Sigmoid colon (tissue), 7 donors: ENCODE measurements around the gene MSH5. TPM values are rescaled to one million over a fixed set of nuclear protein-coding genes. Genes with fewer than 3 reads are reported as not detected.
"Not testable (repeated sequence)": the region's sequence is repeated elsewhere in the genome, so short reads cannot be mapped to it uniquely, and the experiment has no call there.

Experiments used
- DNase-seq: peaks from one replicate; pipeline ENCODE4 v3.0.0-alpha.2; 2019
- H3K27ac ChIP-seq, 4 donors: fragments of 200-600 bp; sonication (generic); one replicate each; pipeline ENCODE4 v1.5.1; 2016 to 2019; ENCODE audit warnings: mild to moderate bottlenecking in 1 of 4
- H3K27me3 ChIP-seq, 3 donors: fragments of 200-600 bp; sonication (generic); one replicate each; pipeline ENCODE4 v1.5.1; 2019; ENCODE audit warnings: mild to moderate bottlenecking in 1 of 3
- H3K36me3 ChIP-seq, 4 donors: fragments of 200-600 bp; sonication (generic); one replicate each; pipeline ENCODE4 v1.5.1; 2016 to 2019
- H3K4me1 ChIP-seq, 4 donors: fragments of 200-600 bp; sonication (generic); one replicate each; pipeline ENCODE4 v1.5.1; 2017 to 2019
- H3K4me3 ChIP-seq, 4 donors: fragments of 200-600 bp; sonication (generic); one replicate each; pipeline ENCODE4 v1.5.1; 2017 to 2019; ENCODE audit warnings: mild to moderate bottlenecking in 2 of 4, moderate library complexity in 1 of 4
- H3K9me3 ChIP-seq, 4 donors: fragments of 200-600 bp in 3 of 4; sonication (generic) in 3 of 4; one replicate each; pipeline versions ENCODE4 v1.5.1 to v1.6.1; 2013 to 2019
- CTCF ChIP-seq, 4 experiments: fragments of 450-650 bp in 3 of 4; fragments of 200-600 bp in 1 of 4; IDR thresholded peaks; one replicate each; pipeline ENCODE4 v1.5.1; 2016 to 2019; ENCODE audit warnings: antibody characterized with exemption in 4 of 4, mild to moderate bottlenecking in 3 of 4, moderate library complexity in 2 of 4
- EP300 ChIP-seq, 4 donors: sonication (generic); formaldehyde crosslinking; IDR thresholded peaks; one replicate each; pipeline ENCODE4 v1.6.1; 2017; ENCODE audit warnings: antibody characterized with exemption in 4 of 4
- POLR2A ChIP-seq, 2 donors: fragments of 450-650 bp; IDR thresholded peaks; one replicate each; pipeline ENCODE4 v1.6.1; 2016; ENCODE audit warnings: antibody characterized with exemption in 2 of 2, mild to moderate bottlenecking in 2 of 2, moderate library complexity in 2 of 2
- POLR2AphosphoS5 ChIP-seq, 4 donors: sonication (generic); formaldehyde crosslinking; IDR thresholded peaks; one replicate each; pipeline ENCODE4 v1.6.1; 2017; ENCODE audit warnings: antibody characterized with exemption in 4 of 4
- WGBS, 2 donors: extraction: QIAGEN DNeasy Blood & Tissue Kit; methylation state at CpG; one replicate each; pipeline ENCODE4 v1.1.7; 2013; 5-methylcytosine and 5-hydroxymethylcytosine counted together
- intact Hi-C: fragments of 100-400 bp; cut with DNase I; formaldehyde crosslinking; loops from one replicate; pipeline ENCODE4 v1.15.1; 2023
- polyA plus RNA-seq, 3 donors: library from polyadenylated mRNA; stranded (reverse); fragments of 200-250 nt; gene quantifications; one replicate each; pipeline ENCODE4 v1.2.3, GENCODE V29; 2013
- small RNA-seq, 3 donors: library from RNA; depleted of rRNA; stranded (forward); fragments of <200 nt; gene quantifications; one replicate each; pipeline ENCODE3, GENCODE V24; 2016
- total RNA-seq, 4 donors: library from RNA; depleted of rRNA; stranded (reverse); fragments of >200 nt; gene quantifications; one replicate each; pipeline ENCODE4 v1.1.0, GENCODE V29; 2016
- donor health status: healthy with polysubstance abuse.
- donor health status: Bipolar disorder and iron deficiency.
- donor health status: healthy.

The MSH5 gene
- total and polyA plus RNA-seq, 7 donors = 1.6 to 23.5 (median 5.7) TPM; not detected in 1

- Histone ChIP-seq H3K27ac (peak within 1 kb of the TSS; percentile 87 to 98 (median 92)), H3K27me3 (no peaks in the 10 kb centered on the region), H3K4me1 (peaks cover 0 to 25% (median 19%) of the 10 kb centered on the region in 4 donors), H3K4me3 (peak within 1 kb of the TSS; percentile 51 to 64 (median 58)), H3K36me3 (peaks cover 0 to 16% (median 0%) of the 10 kb centered on the region in 4 donors), H3K9me3 (no peaks in the 10 kb centered on the region)
- 0% methylated on average over 51 of the region's 51 CpGs for WGBS, 2 donors
- TF ChIP-seq CTCF (IDR thresholded peaks at IDR 0.05) (no peak), POLR2A (IDR thresholded peaks at IDR 0.05) (peak; percentile 66 to 76), EP300 (IDR thresholded peaks at IDR 0.05) (peak in 1 of 4 donors; percentile 80), POLR2AphosphoS5 (IDR thresholded peaks at IDR 0.05) (peak; percentile 91 to 97 (median 95))
- DNase-seq = peak; percentile 99
- intact Hi-C loops = loop anchor here (1.0 kb wide), 1 partner anchor 16 kb away; no protein-coding TSS in a partner anchor
Observed at GRCh38 chr6:31806470-31807272, 66.9 kb downstream of the MSH5 start, which contains the start of gene LSM2. Gene LSM2 (minus strand): TSS chr6:31806966. CDS start chr6:31806757, 209 bp downstream.

GRCh38 chr6:31808599-31808998 is 68.8 kb downstream of the MSH5 start:
- H3K4me3 ChIP-seq, intact Hi-C loops, DNase-seq, H3K36me3 ChIP-seq, H3K27me3 ChIP-seq, H3K27ac ChIP-seq, H3K9me3 ChIP-seq: not testable (repeated sequence)
- peaks cover 0 to 30% (median 25%) of the 10 kb centered on the region in 4 donors for H3K4me1 ChIP-seq
- WGBS, 2 donors = 84 to 92% methylated on average over 10 of the region's 10 CpGs

GRCh38 chr6:31811645-31812044 is 71.8 kb downstream of the MSH5 start:
- intact Hi-C loops = no loop called here
- Histone ChIP-seq H3K9me3 (no peaks in the 10 kb centered on the region), H3K27me3 (no peaks in the 10 kb centered on the region), H3K27ac (no peak overlapping the region), H3K4me3 (no peak overlapping the region), H3K36me3 (no peaks in the 10 kb centered on the region), H3K4me1 (peaks cover 0 to 22% (median 21%) of the 10 kb centered on the region in 4 donors)
- WGBS, 2 donors = 95 to 97% methylated on average over 12 of the region's 12 CpGs
- DNase-seq = no peak
- TF ChIP-seq POLR2AphosphoS5 (IDR thresholded peaks at IDR 0.05) (no peak), CTCF (IDR thresholded peaks at IDR 0.05) (no peak), EP300 (IDR thresholded peaks at IDR 0.05) (no peak)

Small RNAs within 50 kb of the gene (small RNA-seq; reads per million reads assigned to genes)
- 0 reads per million in 3 donors for gene LY6G6D
- 0 reads per million in 3 donors for gene MIR4646
- 0 reads per million in 3 donors for gene MSH5-SAPCD1
- gene RF00019 = 0 reads per million in 3 donors
- gene RNU6-850P = 0 reads per million in 3 donors
- gene SAPCD1 = 0 reads per million in 3 donors

Other genes starting within 250 kb of the MSH5 start
Only the 30 nearest of the 43 such genes appear.
- gene LTB, start 157.6 kb upstream of the MSH5 start, total RNA-seq = 1 to 10 TPM in 1 of 4 donors, under 1 TPM in 2, not detected in 1; 0.66 to 1.9 (median 0.68) TPM
- 10 to 100 TPM in 1 of 3 donors, 1 to 10 TPM in 1, not detected in 1; 2.5 to 90.8 TPM for gene LTB, start 157.6 kb upstream of the MSH5 start, polyA plus RNA-seq
- 10 to 100 TPM in 2 of 4 donors, 1 to 10 TPM in 2; 1.7 to 19.8 (median 10.2) TPM for gene LST1, start 153.7 kb upstream of the MSH5 start, total RNA-seq
- 10 to 100 TPM; 17.0 to 34.2 (median 24.7) TPM for gene LST1, start 153.7 kb upstream of the MSH5 start, polyA plus RNA-seq
- gene NCR3, start 147.0 kb upstream of the MSH5 start, total RNA-seq = not detected
- 1 to 10 TPM in 1 of 3 donors, under 1 TPM in 1, not detected in 1; 0.92 to 3.4 TPM for gene NCR3, start 147.0 kb upstream of the MSH5 start, polyA plus RNA-seq
- 10 to 100 TPM; 12.5 to 59.6 (median 36.9) TPM for gene AIF1, start 124.8 kb upstream of the MSH5 start, total RNA-seq
- 100 to 1,000 TPM in 2 of 3 donors, 10 to 100 TPM in 1; 61.8 to 133 (median 114) TPM for gene AIF1, start 124.8 kb upstream of the MSH5 start, polyA plus RNA-seq
- 10 to 100 TPM; 42.1 to 90.8 (median 54.2) TPM for gene PRRC2A, start 119.3 kb upstream of the MSH5 start, total RNA-seq
- 100 to 1,000 TPM in 1 of 3 donors, 10 to 100 TPM in 2; 28.8 to 109 (median 32.1) TPM for gene PRRC2A, start 119.3 kb upstream of the MSH5 start, polyA plus RNA-seq
- gene BAG6, start 87.3 kb upstream of the MSH5 start, total RNA-seq = 100 to 1,000 TPM; 119 to 218 (median 144) TPM
- gene BAG6, start 87.3 kb upstream of the MSH5 start, polyA plus RNA-seq = 100 to 1,000 TPM in 2 of 3 donors, 10 to 100 TPM in 1; 99.7 to 231 (median 133) TPM
- 1 to 10 TPM in 3 of 4 donors, not detected in 1; 3.3 to 7.2 (median 3.6) TPM for gene APOM, start 84.1 kb upstream of the MSH5 start, total RNA-seq
- gene APOM, start 84.1 kb upstream of the MSH5 start, polyA plus RNA-seq = 1 to 10 TPM; 2.3 to 3.6 (median 3.6) TPM
- gene C6orf47, start 79.2 kb upstream of the MSH5 start, total RNA-seq = 10 to 100 TPM; 25.0 to 31.3 (median 26.7) TPM
- gene C6orf47, start 79.2 kb upstream of the MSH5 start, polyA plus RNA-seq = 10 to 100 TPM; 22.2 to 32.6 (median 24.5) TPM
- 10 to 100 TPM; 17.2 to 29.6 (median 26.4) TPM for gene GPANK1, start 75.0 kb upstream of the MSH5 start, total RNA-seq
- gene GPANK1, start 75.0 kb upstream of the MSH5 start, polyA plus RNA-seq = 10 to 100 TPM; 15.3 to 22.8 (median 18.3) TPM
- gene CSNK2B, start 73.9 kb upstream of the MSH5 start, total RNA-seq = 100 to 1,000 TPM; 188 to 227 (median 209) TPM
- gene CSNK2B, start 73.9 kb upstream of the MSH5 start, polyA plus RNA-seq = 100 to 1,000 TPM; 198 to 232 (median 206) TPM
- 1 to 10 TPM; 2.8 to 10.0 (median 6.5) TPM for gene LY6G5B, start 70.0 kb upstream of the MSH5 start, total RNA-seq
- gene LY6G5B, start 70.0 kb upstream of the MSH5 start, polyA plus RNA-seq = 1 to 10 TPM in 1 of 3 donors, under 1 TPM in 1, not detected in 1; 0.60 to 9.1 TPM
- 1 to 10 TPM in 1 of 4 donors, under 1 TPM in 2, not detected in 1; 0.68 to 1.1 (median 0.99) TPM for gene LY6G5C, start 58.9 kb upstream of the MSH5 start, total RNA-seq
- 1 to 10 TPM; 1.8 to 3.2 (median 2.7) TPM for gene LY6G5C, start 58.9 kb upstream of the MSH5 start, polyA plus RNA-seq
- 10 to 100 TPM; 37.8 to 63.4 (median 51.6) TPM for gene ABHD16A, start 36.7 kb upstream of the MSH5 start, total RNA-seq
- 10 to 100 TPM; 16.9 to 52.0 (median 17.4) TPM for gene ABHD16A, start 36.7 kb upstream of the MSH5 start, polyA plus RNA-seq
- gene LY6G6F, start 33.1 kb upstream of the MSH5 start, total RNA-seq = not detected
- not detected for gene LY6G6F, start 33.1 kb upstream of the MSH5 start, polyA plus RNA-seq
- gene LY6G6D, start 24.7 kb upstream of the MSH5 start, total RNA-seq = 10 to 100 TPM in 1 of 4 donors, 1 to 10 TPM in 2, not detected in 1; 2.9 to 21.2 (median 6.4) TPM
- 1 to 10 TPM in 1 of 3 donors, under 1 TPM in 1, not detected in 1; 0.31 to 8.4 TPM for gene LY6G6D, start 24.7 kb upstream of the MSH5 start, polyA plus RNA-seq
- gene LY6G6C, start 18.3 kb upstream of the MSH5 start, total RNA-seq = not detected
- gene LY6G6C, start 18.3 kb upstream of the MSH5 start, polyA plus RNA-seq = 1 to 10 TPM in 2 of 3 donors, under 1 TPM in 1; 0.07 to 1.2 (median 1.2) TPM
- gene MPIG6B, start 16.6 kb upstream of the MSH5 start, total RNA-seq = not detected
- gene MPIG6B, start 16.6 kb upstream of the MSH5 start, polyA plus RNA-seq = under 1 TPM in 1 of 3 donors, not detected in 2; 0.13 TPM
- 100 to 1,000 TPM in 2 of 4 donors, 10 to 100 TPM in 2; 86.7 to 146 (median 107) TPM for gene DDAH2, start 10.7 kb upstream of the MSH5 start, total RNA-seq
- gene DDAH2, start 10.7 kb upstream of the MSH5 start, polyA plus RNA-seq = 100 to 1,000 TPM; 137 to 340 (median 213) TPM
- 100 to 1,000 TPM; 172 to 251 (median 214) TPM for gene CLIC1, start 3.5 kb upstream of the MSH5 start, total RNA-seq
- 100 to 1,000 TPM; 623 to 668 (median 634) TPM for gene CLIC1, start 3.5 kb upstream of the MSH5 start, polyA plus RNA-seq
- gene SAPCD1, start 22.7 kb downstream of the MSH5 start, total RNA-seq = 1 to 10 TPM in 3 of 4 donors, not detected in 1; 1.8 to 6.5 (median 4.2) TPM
- 1 to 10 TPM in 2 of 3 donors, not detected in 1; 1.2 to 8.7 TPM for gene SAPCD1, start 22.7 kb downstream of the MSH5 start, polyA plus RNA-seq
- gene VWA7, start 37.3 kb downstream of the MSH5 start, total RNA-seq = 1 to 10 TPM in 1 of 4 donors, under 1 TPM in 2, not detected in 1; 0.14 to 3.9 (median 0.71) TPM
- 1 to 10 TPM; 2.8 to 6.0 (median 3.6) TPM for gene VWA7, start 37.3 kb downstream of the MSH5 start, polyA plus RNA-seq
- gene VARS1, start 55.7 kb downstream of the MSH5 start, total RNA-seq = 10 to 100 TPM; 16.0 to 36.2 (median 27.7) TPM
- gene VARS1, start 55.7 kb downstream of the MSH5 start, polyA plus RNA-seq = 10 to 100 TPM in 1 of 3 donors, 1 to 10 TPM in 2; 6.0 to 50.9 (median 6.0) TPM
- 10 to 100 TPM; 29.6 to 53.5 (median 48.1) TPM for gene LSM2, start 67.0 kb downstream of the MSH5 start, total RNA-seq
- gene LSM2, start 67.0 kb downstream of the MSH5 start, polyA plus RNA-seq = 10 to 100 TPM; 28.4 to 94.7 (median 49.9) TPM
- gene HSPA1L, start 75.3 kb downstream of the MSH5 start, total RNA-seq = 1 to 10 TPM; 1.1 to 2.3 (median 1.8) TPM
- gene HSPA1L, start 75.3 kb downstream of the MSH5 start, polyA plus RNA-seq = 1 to 10 TPM in 1 of 3 donors, under 1 TPM in 2; 0.23 to 1.2 (median 0.60) TPM
- gene HSPA1A, start 75.5 kb downstream of the MSH5 start, total RNA-seq = 100 to 1,000 TPM; 147 to 321 (median 168) TPM
- gene HSPA1A, start 75.5 kb downstream of the MSH5 start, polyA plus RNA-seq = 10 to 100 TPM; 39.0 to 70.1 (median 63.1) TPM
- gene HSPA1B, start 87.7 kb downstream of the MSH5 start, total RNA-seq = 100 to 1,000 TPM in 3 of 4 donors, 10 to 100 TPM in 1; 72.6 to 237 (median 113) TPM
- gene HSPA1B, start 87.7 kb downstream of the MSH5 start, polyA plus RNA-seq = 100 to 1,000 TPM in 1 of 3 donors, 10 to 100 TPM in 2; 63.1 to 116 (median 64.3) TPM
- gene NEU1, start 122.8 kb downstream of the MSH5 start, total RNA-seq = 10 to 100 TPM; 31.3 to 43.2 (median 33.6) TPM
- gene NEU1, start 122.8 kb downstream of the MSH5 start, polyA plus RNA-seq = 10 to 100 TPM; 15.0 to 41.1 (median 31.9) TPM
- 1 to 10 TPM in 2 of 4 donors, not detected in 2; 1.4 to 8.0 TPM for gene SLC44A4, start 139.0 kb downstream of the MSH5 start, total RNA-seq
- gene SLC44A4, start 139.0 kb downstream of the MSH5 start, polyA plus RNA-seq = 100 to 1,000 TPM in 2 of 3 donors, 10 to 100 TPM in 1; 78.1 to 252 (median 106) TPM
- gene EHMT2, start 157.7 kb downstream of the MSH5 start, total RNA-seq = 10 to 100 TPM; 31.3 to 34.3 (median 33.8) TPM
- 10 to 100 TPM; 11.8 to 45.0 (median 17.4) TPM for gene EHMT2, start 157.7 kb downstream of the MSH5 start, polyA plus RNA-seq
- 1 to 10 TPM in 3 of 4 donors, under 1 TPM in 1; 0.83 to 2.1 (median 1.1) TPM for gene ZBTB12, start 162.1 kb downstream of the MSH5 start, total RNA-seq
- gene ZBTB12, start 162.1 kb downstream of the MSH5 start, polyA plus RNA-seq = 1 to 10 TPM in 2 of 3 donors, under 1 TPM in 1; 0.92 to 4.3 (median 1.2) TPM